ENCODE results near the gene KCNQ1OT1.

Gene KCNQ1OT1

GRCh38 chr11:2591805-2592204 is 108.0 kb downstream of the KCNQ1OT1 start:
- DNase-seq = no peak

GRCh38 chr11:2590965-2591754 is 108.6 kb downstream of the KCNQ1OT1 start:
- no peak for DNase-seq

GRCh38 chr11:2590131-2590964 is 109.4 kb downstream of the KCNQ1OT1 start:
- DNase-seq = no peak

- no peak for DNase-seq
Measured at GRCh38 chr11:2589538-2589934, 110.3 kb downstream of the KCNQ1OT1 start.

GRCh38 chr11:2588809-2589537 is 110.8 kb downstream of the KCNQ1OT1 start:
- no peak for DNase-seq

GRCh38 chr11:2587976-2588748 is 111.6 kb downstream of the KCNQ1OT1 start:
- DNase-seq = no peak

GRCh38 chr11:2587132-2587930 is 112.5 kb downstream of the KCNQ1OT1 start:
- DNase-seq = no peak

- no peak for DNase-seq
Measured at GRCh38 chr11:2586793-2587131, 113.0 kb downstream of the KCNQ1OT1 start.

- DNase-seq = no peak
Measured at GRCh38 chr11:2586087-2586792, 113.6 kb downstream of the KCNQ1OT1 start.

- DNase-seq = no peak
Measured at GRCh38 chr11:2585566-2586086, 114.2 kb downstream of the KCNQ1OT1 start.

GRCh38 chr11:2584812-2585565 is 114.8 kb downstream of the KCNQ1OT1 start:
- no peak for DNase-seq

- no peak for DNase-seq
Measured at GRCh38 chr11:2584434-2584811, 115.4 kb downstream of the KCNQ1OT1 start.

GRCh38 chr11:2583605-2583958 is 116.2 kb downstream of the KCNQ1OT1 start:
- DNase-seq = no peak

GRCh38 chr11:2582946-2583604 is 116.7 kb downstream of the KCNQ1OT1 start:
- no peak for DNase-seq

- no peak for DNase-seq
Measured at GRCh38 chr11:2582351-2582945, 117.3 kb downstream of the KCNQ1OT1 start.

- no peak for DNase-seq
Measured at GRCh38 chr11:2581931-2582350, 117.9 kb downstream of the KCNQ1OT1 start.

GRCh38 chr11:2581151-2581930 is 118.5 kb downstream of the KCNQ1OT1 start:
- DNase-seq = no peak

GRCh38 chr11:2580571-2581001 is 119.2 kb downstream of the KCNQ1OT1 start:
- no peak for DNase-seq

Data from NCI-H226 (cell line).